Neuron (in vitro differentiated cells): Measurements from ENCODE around the gene DUXB.

Source experiments
- H2AFZ ChIP-seq: one replicate; pipeline ENCODE4 v1.6.1; 2013; ENCODE audit warnings: low read depth, mild to moderate bottlenecking, inconsistent platforms, low read length, moderate library complexity
- H3K27me3 ChIP-seq: one replicate; pipeline ENCODE4 v1.6.1; 2013; ENCODE audit warnings: low read length; ENCODE audit not compliant: insufficient read depth
- H3K36me3 ChIP-seq: one replicate; pipeline ENCODE4 v1.6.1; 2013; ENCODE audit warnings: low read length; ENCODE audit not compliant: insufficient read depth
- H3K4me1 ChIP-seq: one replicate; pipeline ENCODE4 v1.6.1; 2013; ENCODE audit warnings: low read length; ENCODE audit not compliant: insufficient read depth
- H3K4me3 ChIP-seq: 2 replicates; pipeline ENCODE4 v1.5.1; 2013; ENCODE audit warnings: mild to moderate bottlenecking, low read length, moderate library complexity
- H3K9me3 ChIP-seq: one replicate; pipeline ENCODE4 v1.6.1; 2013; ENCODE audit warnings: low read length

The DUXB gene

GRCh38 chr16:75648265-75649076, 52.8 kb downstream of the DUXB start:
- H2AFZ ChIP-seq, result peak overlapping the region; percentile 53
- H3K27me3 ChIP-seq, result no peaks in the 10 kb centered on the region
- H3K4me1 ChIP-seq, result peaks cover 30% of the 10 kb centered on the region
- peaks cover 30% of the 10 kb centered on the region for H3K36me3 ChIP-seq
- H3K4me3 ChIP-seq, result peak overlapping the region; percentile 95
- peaks cover 3% of the 10 kb centered on the region for H3K9me3 ChIP-seq

- peak within 1 kb of the TSS; percentile 95 for H3K4me3 ChIP-seq
- H3K9me3 ChIP-seq, result peaks cover 3% of the 10 kb centered on the region
- H3K27me3 ChIP-seq, result no peaks in the 10 kb centered on the region
- H3K36me3 ChIP-seq, result peaks cover 30% of the 10 kb centered on the region
- H3K4me1 ChIP-seq, result peaks cover 30% of the 10 kb centered on the region
- peak within 1 kb of the TSS; percentile 53 for H2AFZ ChIP-seq
Observed at GRCh38 chr16:75647492-75648264, 53.6 kb downstream of the DUXB start, which contains the start of the genes KARS1 and TERF2IP. TSS of gene KARS1 (minus strand) at chr16:75647665. CDS start at chr16:75647639, 26 bp downstream. TSS of gene TERF2IP (plus strand) at chr16:75647773. CDS start at chr16:75647883, 110 bp downstream.

GRCh38 chr16:75647112-75647491, 54.2 kb downstream of the DUXB start:
- Histone ChIP-seq H3K4me3 (peak overlapping the region; percentile 95), H3K36me3 (peaks cover 35% of the 10 kb centered on the region), H3K4me1 (peaks cover 30% of the 10 kb centered on the region), H2AFZ (peak overlapping the region; percentile 41), H3K27me3 (no peaks in the 10 kb centered on the region), H3K9me3 (peaks cover 3% of the 10 kb centered on the region)

- Histone ChIP-seq H3K27me3 (no peaks in the 10 kb centered on the region), H3K36me3 (peaks cover 51% of the 10 kb centered on the region), H3K9me3 (no peaks in the 10 kb centered on the region), H3K4me3 (no peak overlapping the region), H3K4me1 (peaks cover 13% of the 10 kb centered on the region), H2AFZ (no peak overlapping the region)
Observed at GRCh38 chr16:75644240-75645012, 56.8 kb downstream of the DUXB start.
